ENCODE data around the gene PIP5K1A.

DNA sequence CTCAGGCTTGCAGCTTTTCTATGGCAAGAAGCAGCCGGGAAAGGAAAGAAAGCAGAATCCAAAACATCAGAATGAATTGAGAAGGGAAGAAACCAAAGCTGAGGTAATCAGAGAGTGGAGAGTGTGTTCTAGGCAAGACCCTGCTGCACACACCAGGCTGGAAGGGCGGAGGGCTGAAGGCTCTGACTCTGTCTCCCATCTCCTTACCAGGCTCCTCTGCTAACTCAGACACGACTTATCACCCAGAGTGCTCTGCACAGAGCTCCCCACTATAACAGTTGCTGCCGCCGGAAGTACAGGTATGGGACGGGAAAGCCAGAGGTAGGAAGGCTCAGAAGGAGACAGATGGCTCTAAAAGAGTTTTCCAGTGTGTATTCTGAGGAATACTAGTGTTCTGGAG, 31.2 kb upstream of the PIP5K1A start:
- TF ChIP-seq, protein P1, sequence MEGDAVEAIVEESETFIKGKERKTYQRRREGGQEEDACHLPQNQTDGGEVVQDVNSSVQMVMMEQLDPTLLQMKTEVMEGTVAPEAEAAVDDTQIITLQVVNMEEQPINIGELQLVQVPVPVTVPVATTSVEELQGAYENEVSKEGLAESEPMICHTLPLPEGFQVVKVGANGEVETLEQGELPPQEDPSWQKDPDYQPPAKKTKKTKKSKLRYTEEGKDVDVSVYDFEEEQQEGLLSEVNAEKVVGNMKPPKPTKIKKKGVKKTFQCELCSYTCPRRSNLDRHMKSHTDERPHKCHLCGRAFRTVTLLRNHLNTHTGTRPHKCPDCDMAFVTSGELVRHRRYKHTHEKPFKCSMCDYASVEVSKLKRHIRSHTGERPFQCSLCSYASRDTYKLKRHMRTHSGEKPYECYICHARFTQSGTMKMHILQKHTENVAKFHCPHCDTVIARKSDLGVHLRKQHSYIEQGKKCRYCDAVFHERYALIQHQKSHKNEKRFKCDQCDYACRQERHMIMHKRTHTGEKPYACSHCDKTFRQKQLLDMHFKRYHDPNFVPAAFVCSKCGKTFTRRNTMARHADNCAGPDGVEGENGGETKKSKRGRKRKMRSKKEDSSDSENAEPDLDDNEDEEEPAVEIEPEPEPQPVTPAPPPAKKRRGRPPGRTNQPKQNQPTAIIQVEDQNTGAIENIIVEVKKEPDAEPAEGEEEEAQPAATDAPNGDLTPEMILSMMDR (conservative IDR thresholded peaks at IDR 0.05; ENCODE audit: low read depth, low read length), result no peak
- no peak for TF ChIP-seq EZH2phosphoT487 (IDR thresholded peaks at IDR 0.05; ENCODE audit: borderline replicate concordance, low read length)

All from PC-3 (cell line).